NCI-H510A (cell line): Measurements from ENCODE around the gene MAGI2.

Experiments used
- DNase-seq: peaks from one replicate; lab custom pipeline; 2025; lab: John Stamatoyannopoulos, UW

MAGI2 gene

DNA sequence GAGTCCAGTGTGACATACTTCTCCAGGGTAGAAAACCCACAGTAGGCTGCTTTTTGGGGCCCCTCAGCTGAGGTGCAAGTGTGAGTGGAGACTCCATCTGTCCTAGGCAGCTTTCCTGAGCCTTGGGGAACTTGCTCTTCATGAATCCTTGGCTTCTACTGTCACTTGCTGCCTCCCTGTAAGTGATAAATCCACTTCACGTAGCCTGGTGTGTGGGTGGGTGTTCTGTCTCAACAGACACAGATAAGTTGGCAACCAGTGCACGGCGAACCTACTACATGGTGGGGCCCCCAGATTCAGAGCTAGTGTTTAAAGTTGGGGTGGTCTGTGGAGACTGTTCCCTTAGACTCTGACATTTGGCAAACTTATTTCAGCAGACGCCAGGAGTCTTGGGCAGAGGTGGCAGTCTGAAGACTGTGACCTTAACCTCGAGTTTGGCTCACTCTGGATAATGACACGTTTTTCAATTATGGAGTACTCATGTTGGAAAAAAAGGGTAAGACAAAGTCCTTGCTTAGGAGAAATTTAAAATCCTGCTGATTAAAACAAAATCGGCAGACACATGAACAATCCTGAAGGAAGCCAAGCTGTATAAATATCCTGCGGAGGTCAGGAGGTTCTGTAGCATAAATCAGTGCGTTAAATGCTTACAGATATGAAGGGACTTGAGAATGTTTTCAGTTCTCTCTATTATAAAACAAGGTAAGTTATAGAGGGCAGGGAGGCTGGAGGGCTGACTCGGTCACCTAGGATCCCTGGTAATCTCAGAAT is 1278.0 kb downstream of the MAGI2 start:
- no peak for DNase-seq

DNA sequence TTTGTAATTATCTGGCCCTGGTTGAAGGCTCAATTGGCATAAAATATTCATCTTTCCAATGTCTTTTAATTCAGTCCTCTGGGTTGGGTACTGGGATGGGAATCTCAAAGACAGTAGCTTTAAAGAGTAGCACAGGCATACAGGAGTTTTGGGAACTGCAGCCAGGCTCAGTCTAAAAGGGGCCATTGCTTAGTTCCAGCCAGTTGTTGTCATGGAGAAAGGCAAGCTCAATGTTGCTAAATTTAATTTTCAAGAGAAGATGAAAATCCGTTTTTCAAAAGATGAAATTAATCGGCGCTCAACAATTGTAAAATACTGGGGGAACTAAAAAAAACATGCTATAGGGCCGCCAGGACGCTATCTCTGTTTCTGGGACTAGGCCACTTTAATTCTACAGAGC is 1279.8 kb downstream of the MAGI2 start:
- no peak for DNase-seq

- DNase-seq, result no peak
Observed at GRCh38 chr7:78172933-78173591, 1280.4 kb downstream of the MAGI2 start.

GRCh38 chr7:78172267-78172757 is 1281.2 kb downstream of the MAGI2 start:
- no peak for DNase-seq

DNA sequence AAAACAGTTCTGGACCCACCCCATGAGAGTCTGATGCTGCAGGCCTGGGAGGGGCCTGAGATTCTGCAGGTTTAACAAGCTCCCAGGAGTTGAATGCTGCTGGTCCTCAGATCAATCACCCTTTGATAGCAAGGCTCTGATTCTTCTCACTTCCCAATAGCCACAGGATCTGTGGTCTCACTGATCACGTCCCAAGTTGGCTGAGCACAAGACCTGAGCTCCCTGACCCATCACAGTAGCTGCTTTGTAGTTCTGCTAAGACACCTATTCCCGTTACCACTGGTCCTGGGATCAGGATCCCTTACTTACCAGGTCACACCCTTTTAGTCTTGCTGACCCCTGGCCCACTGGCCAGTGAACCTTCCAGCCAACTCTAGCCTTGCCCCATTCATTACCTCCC is 1282.1 kb downstream of the MAGI2 start:
- DNase-seq, result no peak

GRCh38 chr7:78170815-78171214 is 1282.7 kb downstream of the MAGI2 start:
- DNase-seq, result no peak

GRCh38 chr7:78169992-78170391 is 1283.5 kb downstream of the MAGI2 start:
- no peak for DNase-seq

GRCh38 chr7:78168865-78169264 is 1284.6 kb downstream of the MAGI2 start:
- DNase-seq, result no peak

DNA sequence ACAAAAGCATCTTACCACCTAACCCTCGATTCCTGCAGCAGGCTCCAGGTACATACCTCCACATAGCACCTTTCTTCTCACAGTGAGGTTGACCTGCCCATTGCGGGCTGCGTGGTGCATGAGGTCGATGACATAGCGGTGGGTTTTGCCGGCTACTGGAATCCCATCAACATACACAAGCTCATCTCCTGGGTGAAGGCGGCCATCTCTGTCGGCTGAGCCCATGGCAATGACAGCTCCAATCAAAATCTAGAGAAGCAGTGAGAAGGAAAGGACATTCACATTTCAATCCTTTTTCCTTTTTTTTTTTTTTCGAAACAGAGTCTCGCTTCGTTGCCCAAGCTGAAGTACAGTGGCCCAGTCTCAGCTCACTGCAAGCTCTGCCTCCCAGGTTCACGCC is 1285.6 kb downstream of the MAGI2 start:
- no peak for DNase-seq

GRCh38 chr7:78165854-78166253 is 1287.6 kb downstream of the MAGI2 start:
- DNase-seq, result no peak

- no peak for DNase-seq
Observed at GRCh38 chr7:78165454-78165853, 1288.0 kb downstream of the MAGI2 start.

- DNase-seq, result no peak
Observed at GRCh38 chr7:78164459-78164858, 1289.0 kb downstream of the MAGI2 start.

GRCh38 chr7:78161781-78162180 is 1291.7 kb downstream of the MAGI2 start:
- no peak for DNase-seq

- no peak for DNase-seq
Observed at GRCh38 chr7:78159545-78159944, 1293.9 kb downstream of the MAGI2 start.

DNA sequence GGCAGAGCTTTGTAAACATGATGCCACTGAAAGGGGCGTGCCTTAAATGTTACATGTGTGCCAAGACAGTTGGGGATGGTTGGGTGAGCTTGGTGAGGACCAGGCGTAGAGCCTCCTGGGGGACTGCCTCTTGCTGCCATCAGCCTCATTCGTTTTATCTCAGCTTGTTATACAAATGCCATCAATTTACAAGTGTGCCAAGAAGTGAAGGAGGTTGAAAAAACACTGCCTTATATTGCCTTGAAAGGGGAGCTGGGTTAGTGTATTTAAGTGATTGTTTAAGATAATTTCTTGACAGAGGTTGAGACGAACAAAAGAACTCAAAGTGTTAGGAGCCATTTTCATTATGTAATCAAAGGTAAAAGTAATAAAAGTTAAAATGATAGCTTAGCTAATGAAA is 1300.2 kb downstream of the MAGI2 start:
- no peak for DNase-seq

DNA sequence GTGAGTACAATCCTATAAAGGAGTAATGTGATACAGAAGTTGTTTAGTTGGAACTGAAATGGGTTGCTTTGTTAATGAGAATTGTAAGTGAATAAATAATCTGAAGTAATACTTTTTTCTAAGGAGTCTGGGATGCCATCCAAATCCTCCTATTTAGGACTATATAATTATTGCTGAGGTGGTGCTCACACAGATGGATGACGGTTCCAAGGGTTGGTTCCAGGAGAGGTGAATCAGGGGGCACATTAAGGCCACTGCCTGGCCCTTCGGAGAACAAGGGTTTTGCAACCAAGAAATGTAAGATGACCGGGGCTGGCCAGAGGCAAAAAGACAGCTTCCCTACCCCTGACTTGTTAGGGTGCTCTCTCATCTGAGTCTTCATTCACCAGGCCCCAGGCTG is 1302.2 kb downstream of the MAGI2 start:
- DNase-seq, result no peak

- no peak for DNase-seq
Observed at GRCh38 chr7:78149787-78150186, 1303.7 kb downstream of the MAGI2 start.

DNA sequence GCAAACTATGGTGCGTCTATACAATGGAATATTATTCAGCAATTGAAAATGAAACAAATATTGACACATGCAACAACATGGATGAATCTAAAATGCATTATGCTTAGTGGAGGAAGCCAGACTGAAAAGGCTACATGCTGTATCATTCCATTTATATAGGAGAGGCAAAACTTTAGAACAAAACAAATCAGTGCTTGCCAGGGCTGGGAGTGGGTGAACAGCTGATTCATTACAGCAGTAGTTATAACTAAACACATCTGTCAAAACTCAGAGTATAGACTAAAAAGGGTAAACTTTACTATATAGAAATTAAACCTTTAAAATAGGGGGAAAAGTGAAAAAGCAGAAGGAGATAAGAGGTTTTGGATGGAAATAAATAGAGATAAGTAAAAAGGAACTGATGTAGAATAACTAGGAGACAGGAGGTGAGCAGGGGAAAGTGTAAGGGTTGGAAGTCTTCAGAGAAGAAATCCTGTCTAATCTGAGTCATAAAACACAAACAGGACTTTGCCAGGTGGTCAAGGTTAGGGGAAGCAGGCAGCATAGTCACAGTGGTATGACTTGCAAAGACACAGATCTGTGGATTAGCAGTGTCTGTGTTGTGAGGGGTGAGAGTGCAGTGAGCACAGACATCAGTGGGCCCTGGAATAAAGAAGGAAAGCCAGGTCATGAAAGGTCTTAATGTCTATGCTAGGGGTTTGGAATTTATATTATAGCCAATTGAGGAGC is 1305.1 kb downstream of the MAGI2 start:
- DNase-seq, result no peak

- DNase-seq, result no peak
Observed at GRCh38 chr7:78146546-78146945, 1306.9 kb downstream of the MAGI2 start.

- no peak for DNase-seq
Observed at GRCh38 chr7:78143661-78144060, 1309.8 kb downstream of the MAGI2 start.

DNA sequence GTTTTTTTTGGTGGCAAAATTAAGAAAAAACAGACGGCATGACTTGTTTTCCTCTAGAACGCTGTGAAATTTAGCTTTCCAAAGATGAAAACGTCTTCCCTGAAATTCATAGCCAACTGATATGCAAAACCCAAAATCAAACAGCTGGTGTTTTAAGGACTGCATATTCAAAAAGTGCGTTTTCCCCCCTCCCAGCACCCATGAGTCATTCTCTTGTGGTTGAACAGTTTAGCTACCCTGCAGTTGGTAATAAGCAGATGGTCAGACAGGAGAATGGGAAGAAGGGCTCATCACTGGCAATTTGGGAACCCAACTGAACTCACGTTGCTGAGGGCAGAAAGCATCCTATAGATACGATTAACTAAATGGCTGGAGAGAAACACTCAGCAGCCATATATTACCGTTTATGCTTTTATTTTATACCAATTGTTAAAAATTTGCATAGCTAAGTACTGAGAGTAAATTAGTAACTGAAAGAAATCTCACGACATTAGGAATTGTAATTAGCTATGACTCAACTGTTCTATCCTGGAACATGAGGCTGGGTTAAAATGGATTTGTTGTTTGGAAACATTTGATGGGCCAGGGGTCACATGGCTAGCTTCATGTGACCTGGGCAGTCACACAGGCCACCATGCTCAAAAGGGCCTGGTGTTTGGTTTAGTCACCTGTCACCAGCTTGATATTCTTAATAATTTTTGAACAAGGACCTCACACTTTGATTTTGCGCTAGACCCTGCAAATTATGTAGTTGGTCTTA is 1311.8 kb downstream of the MAGI2 start:
- no peak for DNase-seq

GRCh38 chr7:78140109-78140508 is 1313.4 kb downstream of the MAGI2 start:
- DNase-seq, result no peak
